Panc1 (cell line): ENCODE data around the gene NBPF26. TPM values are rescaled to one million over a fixed set of nuclear protein-coding genes. Genes with fewer than 3 reads are reported as not detected.
A peak's percentile ranks its signal among the peaks of the same experiment; 100 is the strongest.
"Not testable (repeated sequence)": the region's sequence is repeated elsewhere in the genome, so short reads cannot be mapped to it uniquely, and the experiment has no call there.

Experiments
- ATAC-seq: fragments of 200-7000 bp; cut with Tn5 transposase; 2 replicates; pipeline ENCODE4 v1.9.1; 2020; ENCODE audit warnings: mild to moderate bottlenecking, moderate library complexity
- BruUV-seq: library from RNA; stranded (reverse); fragments of 400-500 nt; replicated peaks from 2 replicates; lab custom pipeline; 2021; lab: Mats Ljungman, UMichigan
- CTCF ChIA-PET: fragments of 300-600 bp; sonication (Branson Sonifier 250); formaldehyde crosslinking; loops from one replicate; lab custom pipeline; 2022; ENCODE audit warnings: antibody characterized with exemption; lab: Charles Lee
- POLR2A ChIA-PET: fragments of 300-600 bp; sonication (Branson Sonifier 250); formaldehyde crosslinking; loops from one replicate; lab custom pipeline; 2022; ENCODE audit warnings: antibody characterized with exemption; lab: Charles Lee
- DNase-seq: peaks from one replicate; pipeline ENCODE4 v3.0.0-alpha.2; 2010; ENCODE audit warnings: low read depth, low spot score
- H3K27ac ChIP-seq: 2 replicates; pipeline ENCODE4 v1.5.1; 2011; ENCODE audit warnings: mild to moderate bottlenecking, low read length, inconsistent platforms
- H3K27me3 ChIP-seq: fragments of 200-500 bp; sonication (Bioruptor generic); 2 replicates; pipeline ENCODE4 v1.6.0; 2014; ENCODE audit warnings: low read length, inconsistent platforms; ENCODE audit not compliant: control insufficient read depth, insufficient read depth
- H3K36me3 ChIP-seq: fragments of 200-500 bp; sonication (Bioruptor generic); 2 replicates; pipeline ENCODE4 v1.5.1; 2014; ENCODE audit warnings: inconsistent platforms, mild to moderate bottlenecking, low read length, moderate library complexity; ENCODE audit not compliant: control insufficient read depth, insufficient read depth
- H3K4me1 ChIP-seq: 2 replicates; pipeline ENCODE4 v1.5.1; 2011; ENCODE audit warnings: inconsistent platforms, mild to moderate bottlenecking, low read length, moderate library complexity; ENCODE audit not compliant: control insufficient read depth, insufficient read depth
- H3K4me3 ChIP-seq, 2 experiments: 2 replicates each; pipeline ENCODE4 v1.5.1; 2011 to 2012; ENCODE audit warnings: low read depth in 2 of 2, low read length in 2 of 2, mild to moderate bottlenecking in 2 of 2, inconsistent platforms in 1 of 2, moderate library complexity in 1 of 2
- H3K9me3 ChIP-seq: fragments of 200-500 bp; sonication (Bioruptor generic); 2 replicates; pipeline ENCODE4 v1.5.1; 2014; ENCODE audit warnings: low read depth, mild to moderate bottlenecking, inconsistent platforms, low read length, moderate library complexity; ENCODE audit not compliant: control insufficient read depth, insufficient read depth
- POLR2AphosphoS5 ChIP-seq: IDR thresholded peaks from 2 replicates; pipeline ENCODE4 v1.6.1; 2012; ENCODE audit warnings: mild to moderate bottlenecking, low read depth, low read length, moderate library complexity
- in situ Hi-C: cut with HindIII; loops from 2 replicates; pipeline ENCODE4 v1.10.0; 2016; ENCODE audit warnings: low sequenced_read_pairs, low pct_unique_long_range_greater_than_20kb
- intact Hi-C: fragments of 100-400 bp; cut with micrococcal nuclease; formaldehyde crosslinking; loops from one replicate; pipeline ENCODE4 v1.10.0; 2022; ENCODE audit not compliant: unreplicated experiment
- total RNA-seq: library from RNA; stranded (reverse); gene quantifications from one replicate; pipeline ENCODE4 v1.2.1, GENCODE V29; 2021; ENCODE audit not compliant: unreplicated experiment
- TF ChIP-seq, protein P1 (sequence below): fragments of 450-650 bp; IDR thresholded peaks from 2 replicates; pipeline ENCODE4 v1.5.1; 2017; ENCODE audit warnings: mild to moderate bottlenecking

Gene NBPF26
- total RNA-seq, 1 experiment from 2014 or later = 22.9 TPM

DNA sequence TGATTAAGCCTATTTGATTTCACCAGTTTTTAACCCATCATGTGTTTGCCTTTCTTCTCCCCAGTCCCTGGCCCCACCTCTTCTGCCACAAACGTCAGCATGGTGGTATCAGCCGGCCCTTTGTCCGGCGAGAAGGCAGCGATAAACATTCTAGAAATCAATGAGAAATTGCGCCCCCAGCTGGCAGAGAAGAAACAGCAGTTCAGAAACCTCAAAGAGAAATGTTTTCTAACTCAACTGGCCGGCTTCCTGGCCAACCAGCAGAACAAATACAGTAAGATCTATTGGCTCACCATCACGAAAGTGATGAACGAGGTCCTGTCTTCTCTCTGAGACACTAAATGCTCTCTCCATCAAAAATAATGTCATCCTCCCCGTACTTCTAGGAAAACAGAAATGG is 88.1 kb downstream of the NBPF26 start:
- H3K4me1 ChIP-seq, H3K4me3 ChIP-seq, in situ Hi-C loops, DNase-seq, H3K9me3 ChIP-seq, H3K27ac ChIP-seq, CTCF ChIA-PET, H3K27me3 ChIP-seq, ATAC-seq, H3K36me3 ChIP-seq, intact Hi-C loops, BruUV-seq, POLR2A ChIA-PET: not testable (repeated sequence)
- TF ChIP-seq, protein P1, sequence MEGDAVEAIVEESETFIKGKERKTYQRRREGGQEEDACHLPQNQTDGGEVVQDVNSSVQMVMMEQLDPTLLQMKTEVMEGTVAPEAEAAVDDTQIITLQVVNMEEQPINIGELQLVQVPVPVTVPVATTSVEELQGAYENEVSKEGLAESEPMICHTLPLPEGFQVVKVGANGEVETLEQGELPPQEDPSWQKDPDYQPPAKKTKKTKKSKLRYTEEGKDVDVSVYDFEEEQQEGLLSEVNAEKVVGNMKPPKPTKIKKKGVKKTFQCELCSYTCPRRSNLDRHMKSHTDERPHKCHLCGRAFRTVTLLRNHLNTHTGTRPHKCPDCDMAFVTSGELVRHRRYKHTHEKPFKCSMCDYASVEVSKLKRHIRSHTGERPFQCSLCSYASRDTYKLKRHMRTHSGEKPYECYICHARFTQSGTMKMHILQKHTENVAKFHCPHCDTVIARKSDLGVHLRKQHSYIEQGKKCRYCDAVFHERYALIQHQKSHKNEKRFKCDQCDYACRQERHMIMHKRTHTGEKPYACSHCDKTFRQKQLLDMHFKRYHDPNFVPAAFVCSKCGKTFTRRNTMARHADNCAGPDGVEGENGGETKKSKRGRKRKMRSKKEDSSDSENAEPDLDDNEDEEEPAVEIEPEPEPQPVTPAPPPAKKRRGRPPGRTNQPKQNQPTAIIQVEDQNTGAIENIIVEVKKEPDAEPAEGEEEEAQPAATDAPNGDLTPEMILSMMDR = peak; percentile 70

DNA sequence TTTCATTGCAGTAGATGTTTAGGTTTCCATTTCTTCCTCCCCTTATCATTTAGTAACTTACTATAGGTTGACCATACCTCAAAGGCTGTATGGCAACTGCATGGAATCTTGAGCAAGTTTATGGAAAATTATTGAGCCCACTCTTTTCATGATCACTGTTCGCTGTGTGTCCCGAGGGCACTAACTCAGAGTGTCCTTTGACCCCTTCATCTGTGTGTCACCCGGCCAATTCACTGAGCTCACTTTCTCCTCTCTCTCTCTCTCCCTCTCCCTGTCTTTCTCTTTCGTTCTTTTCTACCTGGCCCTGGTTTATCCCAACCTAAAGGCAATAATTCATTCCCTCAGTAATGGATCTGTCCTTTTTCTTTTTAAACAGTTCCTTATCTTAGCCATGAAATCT is 101.3 kb downstream of the NBPF26 start:
- H3K9me3 ChIP-seq, POLR2A ChIA-PET, H3K4me3 ChIP-seq, BruUV-seq, ATAC-seq, H3K27ac ChIP-seq, H3K4me1 ChIP-seq, DNase-seq, intact Hi-C loops, in situ Hi-C loops, CTCF ChIA-PET, H3K36me3 ChIP-seq, H3K27me3 ChIP-seq: not testable (repeated sequence)

DNA sequence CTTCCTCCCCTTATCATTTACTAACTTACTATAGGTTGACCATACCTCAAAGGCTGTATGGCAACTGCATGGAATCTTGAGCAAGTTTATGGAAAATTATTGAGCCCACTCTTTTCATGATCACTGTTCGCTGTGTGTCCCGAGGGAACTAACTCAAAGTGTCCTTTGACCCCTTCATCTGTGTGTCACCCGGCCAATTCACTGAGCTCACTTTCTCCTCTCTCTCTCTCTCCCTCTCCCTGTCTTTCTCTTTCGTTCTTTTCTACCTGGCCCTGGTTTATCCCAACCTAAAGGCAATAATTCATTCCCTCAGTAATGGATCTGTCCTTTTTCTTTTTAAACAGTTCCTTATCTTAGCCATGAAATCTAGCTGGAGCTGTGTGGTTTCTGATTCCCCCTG is 102.9 kb downstream of the NBPF26 start:
- DNase-seq, in situ Hi-C loops, POLR2A ChIA-PET, intact Hi-C loops, H3K27ac ChIP-seq, H3K4me1 ChIP-seq, H3K4me3 ChIP-seq, H3K36me3 ChIP-seq, ATAC-seq, H3K9me3 ChIP-seq, BruUV-seq, H3K27me3 ChIP-seq, CTCF ChIA-PET: not testable (repeated sequence)

DNA sequence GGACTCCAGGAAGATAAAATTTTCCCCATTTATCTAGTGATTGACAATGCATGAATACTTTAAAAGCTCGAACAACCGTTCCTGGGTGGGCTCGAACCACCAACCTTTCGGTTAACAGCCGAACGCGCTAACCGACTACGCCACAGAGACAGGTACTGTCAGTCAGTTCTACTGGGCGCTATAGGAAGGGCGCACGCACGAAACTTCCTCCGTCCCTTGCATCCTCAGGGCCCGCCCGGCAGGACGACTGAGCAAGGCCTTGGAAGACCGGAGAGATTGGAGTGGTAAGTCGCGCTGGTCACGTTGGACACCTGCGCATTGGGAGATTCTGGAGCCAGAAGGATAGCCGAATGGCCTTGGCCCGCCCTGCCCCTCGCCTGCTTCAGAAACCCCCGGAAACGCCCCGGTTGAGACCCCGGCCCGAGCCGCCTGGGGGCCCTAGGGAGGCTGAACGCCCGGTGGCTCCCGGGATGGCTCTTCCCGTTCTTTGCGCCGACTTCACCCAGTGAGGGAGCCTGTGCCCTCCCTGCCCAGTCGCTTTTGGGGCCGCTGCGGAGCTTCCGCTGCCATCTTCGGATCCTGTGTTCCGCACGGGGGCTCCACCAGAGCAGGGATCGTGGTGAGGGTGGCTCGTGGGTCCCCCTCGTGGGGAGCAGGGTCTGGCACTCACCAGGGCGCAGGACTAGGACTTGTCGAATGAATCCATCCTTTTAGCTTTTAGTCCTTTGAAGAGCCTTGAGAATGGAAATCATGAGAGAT is 120.6 kb downstream of the NBPF26 start:
- H3K27me3 ChIP-seq, in situ Hi-C loops, H3K9me3 ChIP-seq, H3K4me1 ChIP-seq, POLR2A ChIA-PET, CTCF ChIA-PET, H3K27ac ChIP-seq, intact Hi-C loops, BruUV-seq, ATAC-seq, H3K36me3 ChIP-seq: not testable (repeated sequence)
- peak; percentile 73 for DNase-seq
- peak overlapping the region; percentile 43 to 45 for H3K4me3 ChIP-seq
- TF ChIP-seq POLR2AphosphoS5 = peak; percentile 21; the same call in 1 of the 2 replicates
- TF ChIP-seq, protein P1 = peak; percentile 38

DNA sequence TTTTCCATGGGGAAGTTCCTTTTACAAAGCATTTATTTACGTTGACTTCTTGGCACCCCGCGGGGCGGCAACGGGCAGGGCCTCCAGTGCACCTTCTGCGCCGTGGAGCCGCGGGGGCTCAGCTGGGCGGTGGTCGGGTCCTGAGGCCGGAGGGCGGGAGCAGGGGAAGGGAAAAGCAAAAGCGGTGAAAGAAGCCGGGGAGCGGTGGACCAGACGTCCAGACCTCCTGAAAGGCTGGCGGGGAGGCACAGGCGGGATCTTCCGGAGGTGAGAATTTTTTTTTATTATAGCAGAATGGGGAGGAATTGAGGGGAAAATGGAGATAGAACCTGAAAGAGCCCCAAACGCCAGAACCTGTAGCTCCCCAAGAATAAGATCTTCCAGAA is 121.2 kb downstream of the NBPF26 start:
- intact Hi-C loops, CTCF ChIA-PET, BruUV-seq, H3K36me3 ChIP-seq, H3K4me1 ChIP-seq, ATAC-seq, DNase-seq, POLR2A ChIA-PET, H3K9me3 ChIP-seq, H3K27ac ChIP-seq, in situ Hi-C loops, H3K27me3 ChIP-seq: not testable (repeated sequence)
- H3K4me3 ChIP-seq = peak overlapping the region; percentile 43 to 45
